Left ventricle myocardium inferior (tissue), 1 donor: ENCODE measurements around the gene TRPV3. TPM values are rescaled to one million over a fixed set of nuclear protein-coding genes. Genes with fewer than 3 reads are reported as not detected.
A peak's percentile ranks its signal among the peaks of the same experiment; 100 is the strongest.

Source experiments
- DNase-seq: peaks from one replicate; pipeline ENCODE4 v3.0.0-alpha.2; 2020
- H3K27ac ChIP-seq: fragments of 200-600 bp; replicated peaks from 2 replicates; pipeline ENCODE4 v1.8.0; 2021
- H3K27me3 ChIP-seq: fragments of 200-600 bp; 2 replicates; pipeline ENCODE4 v1.8.0; 2021; ENCODE audit warnings: low read depth
- H3K36me3 ChIP-seq: fragments of 200-600 bp; 2 replicates; pipeline ENCODE4 v1.8.0; 2021
- H3K4me1 ChIP-seq: fragments of 200-600 bp; 2 replicates; pipeline ENCODE4 v1.8.0; 2021
- H3K4me3 ChIP-seq: fragments of 200-600 bp; 2 replicates; pipeline ENCODE4 v1.8.0; 2021; ENCODE audit warnings: mild to moderate bottlenecking, moderate library complexity
- H3K9me3 ChIP-seq: fragments of 200-600 bp; replicated peaks from 2 replicates; pipeline ENCODE4 v1.8.0; 2021
- CTCF ChIP-seq: fragments of 200-600 bp; IDR thresholded peaks from 2 replicates; pipeline ENCODE4 v1.8.0; 2021; ENCODE audit warnings: antibody characterized with exemption, mild to moderate bottlenecking, borderline replicate concordance
- intact Hi-C: fragments of 100-400 bp; cut with micrococcal nuclease; formaldehyde crosslinking; loops from one replicate; pipeline ENCODE4 v1.11.0; 2022
- total RNA-seq: library from RNA; stranded (reverse); fragmentation: NEBNext Ultra II Directional; extraction: Animal tissue kit (Norgen Biotek cat#: 25700); gene quantifications from one replicate; pipeline ENCODE4 v1.2.1, GENCODE V29; 2021
- donor health status: DM: no; HTN: yes; CAD: no; lungs with severe emphysema.

Gene TRPV3
- total RNA-seq, 1 donor from 2014 or later, result 1.0 TPM

GRCh38 chr17:3533752-3534151 is 23.9 kb downstream of the TRPV3 start:
- no peak for TF ChIP-seq CTCF
- H3K27me3 ChIP-seq, result no peaks in the 10 kb centered on the region

GRCh38 chr17:3532859-3533142 is 24.8 kb downstream of the TRPV3 start:
- TF ChIP-seq CTCF, result no peak

More at GRCh38 chr17:3533752-3534151, 23.9 kb downstream of the TRPV3 start:
- DNase-seq, result no peak
- Histone ChIP-seq H3K36me3 (no peaks in the 10 kb centered on the region), H3K4me3 (no peak overlapping the region), H3K27ac (no peak overlapping the region), H3K9me3 (no peaks in the 10 kb centered on the region), H3K4me1 (peaks cover 46% of the 10 kb centered on the region)
- intact Hi-C loops, result no loop called here

GRCh38 chr17:3532106-3532858 is 25.3 kb downstream of the TRPV3 start:
- Histone ChIP-seq H3K9me3 (no peaks in the 10 kb centered on the region), H3K27me3 (no peaks in the 10 kb centered on the region), H3K4me1 (peaks cover 52% of the 10 kb centered on the region), H3K4me3 (no peak overlapping the region), H3K27ac (peak overlapping the region; percentile 84), H3K36me3 (no peaks in the 10 kb centered on the region)
- intact Hi-C loops, result no loop called here
- no peak for DNase-seq
- TF ChIP-seq CTCF, result no peak

More at GRCh38 chr17:3532859-3533142, 24.8 kb downstream of the TRPV3 start:
- H3K27me3 ChIP-seq, result no peaks in the 10 kb centered on the region
- no peaks in the 10 kb centered on the region for H3K9me3 ChIP-seq
- DNase-seq, result no peak
- H3K4me3 ChIP-seq, result no peak overlapping the region
- H3K27ac ChIP-seq, result peak overlapping the region; percentile 84
- no peaks in the 10 kb centered on the region for H3K36me3 ChIP-seq
- H3K4me1 ChIP-seq, result peaks cover 52% of the 10 kb centered on the region
- intact Hi-C loops, result no loop called here

DNA sequence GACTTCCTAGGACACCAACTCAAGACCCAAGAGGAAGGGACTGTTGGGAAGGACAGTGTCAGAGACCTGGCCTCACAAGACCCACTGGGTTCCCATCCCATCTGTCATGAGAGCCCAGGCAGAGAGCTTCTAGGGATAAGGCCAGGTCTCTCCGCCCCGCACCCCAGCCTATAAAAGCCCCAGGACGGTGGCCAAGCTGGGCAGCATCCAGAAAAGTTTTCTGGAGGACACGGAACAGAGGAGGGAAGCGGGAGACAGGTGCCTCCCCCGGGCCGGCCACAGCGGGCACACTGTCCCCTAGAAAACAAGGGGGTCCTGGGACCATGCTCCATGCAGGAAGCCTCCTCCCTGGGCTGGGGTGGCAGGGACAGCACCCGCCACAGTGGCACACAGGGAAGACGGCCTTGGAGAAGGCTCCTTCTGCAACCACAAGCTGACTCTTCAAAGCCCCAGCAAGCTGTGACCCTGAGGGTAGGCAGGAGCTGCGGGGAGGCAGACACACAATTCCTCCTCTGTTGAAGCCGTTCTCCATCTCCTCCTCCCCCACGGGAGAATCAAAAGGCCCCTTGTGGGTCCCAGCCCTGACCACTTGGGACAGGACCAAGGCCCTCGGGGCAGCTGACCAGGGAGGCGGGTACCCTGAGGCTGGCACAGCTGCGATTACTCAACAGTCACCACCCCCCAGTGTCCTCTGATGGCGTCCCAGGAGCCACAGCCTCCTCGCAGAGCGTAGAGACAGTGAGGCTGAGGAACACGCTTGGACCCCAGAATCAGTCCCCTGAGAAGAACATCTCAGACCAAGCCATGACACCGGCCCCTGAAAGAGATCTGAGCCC is 26.1 kb downstream of the TRPV3 start:
- DNase-seq, result peak; percentile 53
- H3K4me1 ChIP-seq, result peaks cover 52% of the 10 kb centered on the region
- no peak overlapping the region for H3K4me3 ChIP-seq
- H3K36me3 ChIP-seq, result no peaks in the 10 kb centered on the region
- H3K27ac ChIP-seq, result peak overlapping the region; percentile 84
- intact Hi-C loops, result no loop called here
- H3K27me3 ChIP-seq, result no peaks in the 10 kb centered on the region
- H3K9me3 ChIP-seq, result no peaks in the 10 kb centered on the region
- TF ChIP-seq CTCF, result no peak

- peak overlapping the region; percentile 47 for H3K4me3 ChIP-seq
- intact Hi-C loops, result no loop called here
- TF ChIP-seq CTCF, result no peak
- peak; percentile 85 for DNase-seq
- H3K36me3 ChIP-seq, result no peaks in the 10 kb centered on the region
- H3K9me3 ChIP-seq, result no peaks in the 10 kb centered on the region
- H3K27me3 ChIP-seq, result no peaks in the 10 kb centered on the region
- peaks cover 42% of the 10 kb centered on the region for H3K4me1 ChIP-seq
- peak overlapping the region; percentile 84 for H3K27ac ChIP-seq
Measured at GRCh38 chr17:3529817-3530741, 27.5 kb downstream of the TRPV3 start.
